ENCODE data around the gene SNX22.

The SNX22 gene

DNA sequence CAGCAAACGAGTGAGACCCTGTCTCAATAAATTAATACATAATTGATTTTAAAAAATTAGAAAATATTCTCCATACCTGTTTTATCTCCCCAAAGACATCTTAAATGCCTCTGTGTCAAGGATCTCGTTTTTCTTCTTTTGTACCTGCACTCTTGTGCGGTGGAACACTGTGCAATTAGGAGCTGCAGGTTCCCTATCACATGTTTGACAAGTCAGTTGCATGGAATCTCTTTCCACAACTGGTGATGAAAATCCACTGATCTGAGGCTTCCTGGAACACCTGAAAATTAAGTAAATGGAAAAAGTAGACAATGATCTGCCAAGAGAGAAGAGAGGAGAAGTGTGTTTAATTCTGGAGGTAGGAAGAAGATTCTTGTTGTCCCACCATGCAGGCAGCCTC is 3.0 kb upstream of the SNX22 start:
- TF ChIP-seq, protein P1, sequence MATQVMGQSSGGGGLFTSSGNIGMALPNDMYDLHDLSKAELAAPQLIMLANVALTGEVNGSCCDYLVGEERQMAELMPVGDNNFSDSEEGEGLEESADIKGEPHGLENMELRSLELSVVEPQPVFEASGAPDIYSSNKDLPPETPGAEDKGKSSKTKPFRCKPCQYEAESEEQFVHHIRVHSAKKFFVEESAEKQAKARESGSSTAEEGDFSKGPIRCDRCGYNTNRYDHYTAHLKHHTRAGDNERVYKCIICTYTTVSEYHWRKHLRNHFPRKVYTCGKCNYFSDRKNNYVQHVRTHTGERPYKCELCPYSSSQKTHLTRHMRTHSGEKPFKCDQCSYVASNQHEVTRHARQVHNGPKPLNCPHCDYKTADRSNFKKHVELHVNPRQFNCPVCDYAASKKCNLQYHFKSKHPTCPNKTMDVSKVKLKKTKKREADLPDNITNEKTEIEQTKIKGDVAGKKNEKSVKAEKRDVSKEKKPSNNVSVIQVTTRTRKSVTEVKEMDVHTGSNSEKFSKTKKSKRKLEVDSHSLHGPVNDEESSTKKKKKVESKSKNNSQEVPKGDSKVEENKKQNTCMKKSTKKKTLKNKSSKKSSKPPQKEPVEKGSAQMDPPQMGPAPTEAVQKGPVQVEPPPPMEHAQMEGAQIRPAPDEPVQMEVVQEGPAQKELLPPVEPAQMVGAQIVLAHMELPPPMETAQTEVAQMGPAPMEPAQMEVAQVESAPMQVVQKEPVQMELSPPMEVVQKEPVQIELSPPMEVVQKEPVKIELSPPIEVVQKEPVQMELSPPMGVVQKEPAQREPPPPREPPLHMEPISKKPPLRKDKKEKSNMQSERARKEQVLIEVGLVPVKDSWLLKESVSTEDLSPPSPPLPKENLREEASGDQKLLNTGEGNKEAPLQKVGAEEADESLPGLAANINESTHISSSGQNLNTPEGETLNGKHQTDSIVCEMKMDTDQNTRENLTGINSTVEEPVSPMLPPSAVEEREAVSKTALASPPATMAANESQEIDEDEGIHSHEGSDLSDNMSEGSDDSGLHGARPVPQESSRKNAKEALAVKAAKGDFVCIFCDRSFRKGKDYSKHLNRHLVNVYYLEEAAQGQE (IDR thresholded peaks at IDR 0.05; ENCODE audit: insufficient read depth in 1 of 2, low read depth in 2 of 2, low read length in 2 of 2): no peak
- TF ChIP-seq POLR2AphosphoS5 (IDR thresholded peaks at IDR 0.05; ENCODE audit: low read depth, low read length) (no peak), SIN3A (IDR thresholded peaks at IDR 0.05; ENCODE audit: borderline replicate concordance, insufficient read depth, low read length) (no peak), TAF1 (IDR thresholded peaks at IDR 0.05; ENCODE audit: borderline replicate concordance, insufficient read depth, low read length) (no peak), FOXP2 (optimal IDR thresholded peaks at IDR 0.05; ENCODE audit: borderline replicate concordance, extremely low read depth, extremely low read length, insufficient read depth) (no peak)

DNA sequence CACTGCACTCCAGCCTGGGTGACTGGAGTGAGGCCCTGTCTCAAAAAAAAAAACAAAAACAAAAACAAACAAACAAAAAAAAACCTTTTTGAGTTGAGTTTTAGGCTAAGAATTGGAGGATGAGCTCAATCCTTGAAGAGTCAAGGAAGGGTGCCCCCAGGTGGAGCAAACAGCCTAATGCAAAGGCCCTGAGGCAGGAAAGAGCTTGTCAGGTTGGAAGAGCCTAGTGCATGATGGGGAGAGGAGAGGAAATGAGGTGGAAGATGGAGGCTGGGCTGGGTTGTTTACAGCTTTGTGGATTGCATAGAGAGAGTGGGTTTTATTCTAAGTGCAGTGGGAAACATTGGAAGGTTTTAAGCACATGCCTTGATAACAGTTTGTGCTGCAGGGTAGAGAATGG is 2.1 kb upstream of the SNX22 start:
- no peak for TF ChIP-seq POLR2AphosphoS5 (IDR thresholded peaks at IDR 0.05; ENCODE audit: low read depth, low read length)
- no peak for TF ChIP-seq SIN3A (IDR thresholded peaks at IDR 0.05; ENCODE audit: borderline replicate concordance, insufficient read depth, low read length)
- TF ChIP-seq, protein P1 (IDR thresholded peaks at IDR 0.05; ENCODE audit: insufficient read depth in 1 of 2, low read depth in 2 of 2, low read length in 2 of 2): no peak
- no peak for TF ChIP-seq TAF1 (IDR thresholded peaks at IDR 0.05; ENCODE audit: borderline replicate concordance, insufficient read depth, low read length)
- no peak for TF ChIP-seq FOXP2 (optimal IDR thresholded peaks at IDR 0.05; ENCODE audit: borderline replicate concordance, extremely low read depth, extremely low read length, insufficient read depth)

DNA sequence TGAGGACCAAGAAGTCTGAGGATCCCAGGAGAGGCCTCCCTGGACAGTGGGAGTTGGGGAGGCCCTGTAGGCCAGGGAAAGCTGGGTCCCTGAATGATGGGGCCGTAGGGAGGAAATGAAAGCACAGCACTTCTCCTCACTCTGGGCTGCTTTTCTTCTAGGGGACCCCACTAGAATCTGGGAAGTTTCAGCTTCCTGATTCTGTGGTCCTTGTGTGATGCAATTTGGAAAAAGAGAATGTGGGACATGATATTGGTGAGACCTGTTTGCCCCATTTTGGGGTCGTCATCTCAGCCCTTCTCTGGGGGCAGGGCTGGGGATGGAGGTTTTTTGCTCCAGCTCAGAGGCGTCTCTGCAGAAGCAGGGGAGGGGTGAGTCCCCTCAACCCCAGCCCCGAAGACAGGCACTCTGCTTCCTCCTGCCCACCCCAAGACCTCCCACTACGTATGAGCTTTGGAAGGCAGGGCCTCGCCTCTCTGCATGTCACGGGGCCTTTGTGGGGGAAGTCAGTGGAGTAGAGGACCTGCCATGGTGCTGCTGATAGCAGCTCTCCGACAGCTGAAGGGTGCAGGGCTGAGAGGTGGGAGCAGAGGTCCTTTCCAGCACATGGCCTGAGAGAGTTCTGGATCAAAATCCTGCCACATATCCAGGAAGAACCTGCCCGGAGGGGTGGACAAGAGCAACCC is 1.5 kb upstream of the SNX22 start:
- TF ChIP-seq, protein P1 (IDR thresholded peaks at IDR 0.05; ENCODE audit: insufficient read depth in 1 of 2, low read depth in 2 of 2, low read length in 2 of 2): no peak
- no peak for TF ChIP-seq TAF1 (IDR thresholded peaks at IDR 0.05; ENCODE audit: borderline replicate concordance, insufficient read depth, low read length)
- TF ChIP-seq POLR2AphosphoS5 (IDR thresholded peaks at IDR 0.05; ENCODE audit: low read depth, low read length): no peak
- TF ChIP-seq SIN3A (IDR thresholded peaks at IDR 0.05; ENCODE audit: borderline replicate concordance, insufficient read depth, low read length): no peak
- no peak for TF ChIP-seq FOXP2 (optimal IDR thresholded peaks at IDR 0.05; ENCODE audit: borderline replicate concordance, extremely low read depth, extremely low read length, insufficient read depth)

DNA sequence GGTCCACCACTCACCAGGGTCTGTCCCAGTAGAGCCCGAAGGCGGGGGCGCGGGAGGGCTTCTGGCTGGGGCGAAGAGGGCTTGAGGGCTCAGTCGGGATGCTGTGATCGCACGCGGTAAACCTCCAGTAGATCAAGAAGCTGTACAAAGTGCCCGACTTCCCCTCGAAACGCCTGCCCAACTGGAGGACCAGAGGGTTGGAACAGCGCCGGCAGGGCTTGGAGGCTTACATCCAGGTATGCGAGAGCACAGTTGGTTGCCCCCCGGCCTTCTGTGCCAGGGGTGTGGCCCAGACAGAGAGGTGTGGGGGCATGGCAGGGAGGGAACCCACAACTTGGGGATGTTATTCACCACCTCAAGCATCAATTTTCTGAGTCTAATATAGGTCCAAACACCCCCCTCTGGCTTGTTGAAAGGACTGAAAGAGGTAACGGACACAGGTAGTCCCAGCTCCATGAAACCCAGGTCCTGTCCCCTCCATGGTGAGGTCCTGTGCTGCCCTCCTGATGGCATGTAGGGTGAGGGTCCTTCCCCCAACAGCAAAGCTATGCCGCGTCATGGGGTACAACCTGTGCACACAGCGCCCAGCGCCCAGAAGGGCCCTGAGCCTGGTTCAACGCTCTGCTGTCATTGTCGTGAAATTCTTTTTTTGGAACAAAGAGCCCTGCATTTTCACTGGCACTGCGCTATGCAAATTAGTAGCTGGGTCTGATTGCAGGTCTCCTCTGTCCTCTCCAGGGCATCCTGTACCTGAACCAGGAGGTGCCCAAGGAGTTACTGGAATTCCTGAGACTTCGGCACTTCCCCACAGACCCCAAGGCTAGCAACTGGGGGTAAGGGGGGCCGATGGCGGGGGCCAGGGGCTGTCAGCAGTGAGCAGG is 1.2 kb downstream of the SNX22 start:
- no peak for TF ChIP-seq FOXP2 (optimal IDR thresholded peaks at IDR 0.05; ENCODE audit: borderline replicate concordance, extremely low read depth, extremely low read length, insufficient read depth)
- TF ChIP-seq, protein P1 (IDR thresholded peaks at IDR 0.05; ENCODE audit: insufficient read depth in 1 of 2, low read depth in 2 of 2, low read length in 2 of 2): no peak
- no peak for TF ChIP-seq POLR2AphosphoS5 (IDR thresholded peaks at IDR 0.05; ENCODE audit: low read depth, low read length)
- TF ChIP-seq SIN3A (IDR thresholded peaks at IDR 0.05; ENCODE audit: borderline replicate concordance, insufficient read depth, low read length): no peak

Measured in PFSK-1 (cell line).